SW 1271 (cell line): ENCODE results near the gene RUNDC1.
A peak's percentile ranks its signal among the peaks of the same experiment; 100 is the strongest.
"Not testable (repeated sequence)": the region's sequence is repeated elsewhere in the genome, so short reads cannot be mapped to it uniquely, and the experiment has no call there.

Experiments
- DNase-seq, 2 experiments: peaks; one replicate each; lab custom pipeline; 2025; lab: John Stamatoyannopoulos, UW

The RUNDC1 gene

GRCh38 chr17:42991471-42991870, 11.1 kb downstream of the RUNDC1 start:
- no peak for DNase-seq

- DNase-seq, result no peak
Measured at GRCh38 chr17:42992872-42993271, 12.5 kb downstream of the RUNDC1 start.

GRCh38 chr17:42993913-42994312, 13.5 kb downstream of the RUNDC1 start:
- not testable (repeated sequence) for DNase-seq

- no peak for DNase-seq
Measured at GRCh38 chr17:42997390-42997983, 17.1 kb downstream of the RUNDC1 start.

- peak; percentile 98 to 100 for DNase-seq
Measured at GRCh38 chr17:42997984-42998938, 17.9 kb downstream of the RUNDC1 start, which contains the start of gene RPL27. Gene RPL27 (plus strand): TSS chr17:42998419. CDS start chr17:42998751, 332 bp downstream.

- DNase-seq, result no peak
Measured at GRCh38 chr17:42999003-42999525, 18.7 kb downstream of the RUNDC1 start.

GRCh38 chr17:43000894-43001293, 20.5 kb downstream of the RUNDC1 start:
- not testable (repeated sequence) for DNase-seq

GRCh38 chr17:43003542-43004172, 23.3 kb downstream of the RUNDC1 start:
- peak; percentile 47 to 74 for DNase-seq

- DNase-seq, result peak; percentile 52 to 78
Measured at GRCh38 chr17:43006639-43007551, 26.5 kb downstream of the RUNDC1 start, which contains the start of gene IFI35. Gene IFI35 (plus strand): TSS chr17:43006784. CDS start chr17:43006948, 164 bp downstream.

GRCh38 chr17:43010667-43011308, 30.4 kb downstream of the RUNDC1 start:
- DNase-seq, result no peak

GRCh38 chr17:43011728-43012472, 31.5 kb downstream of the RUNDC1 start:
- no peak for DNase-seq

GRCh38 chr17:43013296-43013695, 32.9 kb downstream of the RUNDC1 start:
- no peak for DNase-seq

- DNase-seq, result no peak
Measured at GRCh38 chr17:43014020-43014648, 33.8 kb downstream of the RUNDC1 start.

- no peak for DNase-seq
Measured at GRCh38 chr17:43014649-43015542, 34.5 kb downstream of the RUNDC1 start.

GRCh38 chr17:43015579-43015978, 35.2 kb downstream of the RUNDC1 start:
- DNase-seq, result no peak

- no peak for DNase-seq
Measured at GRCh38 chr17:43016216-43016615, 35.9 kb downstream of the RUNDC1 start.

GRCh38 chr17:43018008-43018853, 37.9 kb downstream of the RUNDC1 start:
- no peak for DNase-seq
